Vagina (tissue), 2 donors: ENCODE measurements around the gene VILL. TPM values are rescaled to one million over a fixed set of nuclear protein-coding genes. Genes with fewer than 3 reads are reported as not detected.

ENCODE experiments used
- DNase-seq, 2 donors: peaks; one replicate each; pipeline ENCODE4 v3.0.0-alpha.2; 2017; ENCODE audit errors: extremely low spot score in 2 of 2
- H3K27ac ChIP-seq: fragments of 200-600 bp; sonication (generic); one replicate; pipeline ENCODE4 v1.5.1; 2019
- H3K27me3 ChIP-seq: fragments of 200-600 bp; sonication (generic); one replicate; pipeline ENCODE4 v1.5.1; 2019
- H3K36me3 ChIP-seq, 2 donors: fragments of 200-600 bp; sonication (generic); one replicate each; pipeline ENCODE4 v1.5.1; 2017 to 2019
- H3K4me1 ChIP-seq: fragments of 200-600 bp; sonication (generic); one replicate; pipeline ENCODE4 v1.5.1; 2019
- H3K4me3 ChIP-seq, 2 donors: fragments of 200-600 bp; sonication (generic); 1 replicate in 1 of 2; 2 replicates in 1 of 2; pipeline ENCODE4 v1.5.1; 2016 to 2019
- H3K9me3 ChIP-seq: fragments of 200-600 bp; sonication (generic); one replicate; pipeline ENCODE4 v1.5.1; 2019
- CTCF ChIP-seq, 3 experiments: fragments of 450-650 bp in 2 of 3; fragments of 200-600 bp in 1 of 3; sonication (generic) in 1 of 3; IDR thresholded peaks; one replicate each; pipeline ENCODE4 v1.5.1; 2017 to 2019; ENCODE audit warnings: antibody characterized with exemption in 3 of 3, mild to moderate bottlenecking in 2 of 3, moderate library complexity in 2 of 3
- POLR2A ChIP-seq, 2 donors: fragments of 450-650 bp; IDR thresholded peaks; one replicate each; pipeline ENCODE4 v1.6.1; 2017; ENCODE audit warnings: antibody characterized with exemption in 2 of 2, mild to moderate bottlenecking in 2 of 2, moderate library complexity in 2 of 2
- POLR2AphosphoS5 ChIP-seq, 2 donors: sonication (generic); formaldehyde crosslinking; IDR thresholded peaks; one replicate each; pipeline ENCODE4 v1.9.0; 2017; ENCODE audit warnings: antibody characterized with exemption in 2 of 2, mild to moderate bottlenecking in 2 of 2, low read depth in 1 of 2; ENCODE audit not compliant: insufficient read depth in 1 of 2
- intact Hi-C: fragments of 100-400 bp; cut with DNase I; formaldehyde crosslinking; loops from one replicate; pipeline ENCODE4 v1.15.1; 2023
- total RNA-seq: library from RNA; depleted of rRNA; stranded (reverse); fragments of >200 nt; gene quantifications from one replicate; pipeline ENCODE4 v1.2.3, GENCODE V29; 2016

The VILL gene
- total RNA-seq, 1 donor from 2014 or later: 7.9 TPM

DNA sequence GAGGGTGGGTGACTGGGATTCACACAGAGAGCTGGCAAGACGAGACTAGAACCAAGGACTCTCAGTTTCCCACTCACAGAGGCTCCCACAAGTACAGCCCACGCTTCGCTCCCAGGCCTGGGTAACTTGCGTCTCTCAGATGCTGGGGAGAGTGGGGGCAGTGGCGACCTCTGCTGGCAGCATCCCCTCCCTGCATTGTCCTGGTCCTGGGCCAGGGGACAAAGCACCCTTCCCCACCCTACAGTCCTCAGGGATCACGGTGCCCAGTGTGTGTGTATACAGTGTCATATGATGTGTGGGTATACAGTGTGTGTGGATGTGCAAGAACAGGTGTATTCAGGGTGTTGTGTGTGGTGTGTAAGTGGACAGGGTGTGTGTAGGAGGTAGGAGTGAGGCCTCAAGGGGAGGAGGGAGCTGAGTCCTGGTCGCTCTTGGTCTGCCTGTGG is 12.8 kb downstream of the VILL start:
- TF ChIP-seq CTCF (IDR thresholded peaks at IDR 0.05) (peak; percentile 64 to 74 (median 73)), POLR2A (IDR thresholded peaks at IDR 0.05) (no peak)
- H3K27me3 ChIP-seq: no peaks in the 10 kb centered on the region
- no peak for DNase-seq
- no peaks in the 10 kb centered on the region for H3K9me3 ChIP-seq
- intact Hi-C loops: loop anchor here (10.0 kb wide), 1 partner anchor 149 kb away; no protein-coding TSS in a partner anchor
- peaks cover 4 to 24% of the 10 kb centered on the region in 2 donors for H3K36me3 ChIP-seq
- peak overlapping the region; percentile 61 for H3K27ac ChIP-seq
- peaks cover 32% of the 10 kb centered on the region for H3K4me1 ChIP-seq
- no peak overlapping the region for H3K4me3 ChIP-seq

DNA sequence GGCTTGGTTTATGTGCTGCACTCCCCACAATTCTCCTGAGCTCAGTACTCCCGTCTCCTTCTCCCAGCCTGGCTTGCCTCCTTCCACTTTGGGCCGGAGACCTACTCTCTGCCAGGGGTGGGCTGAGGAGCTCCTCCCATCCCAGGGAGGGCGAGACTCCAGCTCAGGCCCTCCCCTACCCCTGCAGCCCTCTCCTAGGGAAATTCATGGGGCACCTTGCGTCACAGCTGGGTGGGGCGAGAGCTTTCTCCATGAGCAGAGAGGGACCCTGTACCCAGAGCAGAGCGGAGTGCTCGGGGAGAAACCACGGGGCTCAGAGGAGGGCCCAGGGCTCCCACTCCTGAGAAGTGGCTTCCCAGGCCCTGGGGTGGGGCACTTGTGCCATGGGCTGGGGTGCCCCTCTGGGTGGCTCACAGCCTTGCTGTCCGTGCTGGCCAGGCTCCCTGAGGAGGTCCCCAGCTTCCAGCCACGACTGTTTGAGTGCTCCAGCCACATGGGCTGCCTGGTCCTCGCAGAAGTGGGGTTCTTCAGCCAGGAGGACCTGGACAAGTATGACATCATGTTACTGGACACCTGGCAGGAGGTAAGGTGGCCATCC is 13.3 kb downstream of the VILL start:
- Histone ChIP-seq H3K9me3 (no peaks in the 10 kb centered on the region), H3K4me3 (no peak overlapping the region), H3K27me3 (no peaks in the 10 kb centered on the region), H3K4me1 (peaks cover 28% of the 10 kb centered on the region), H3K27ac (peak overlapping the region; percentile 61), H3K36me3 (peaks cover 4 to 29% of the 10 kb centered on the region in 2 donors)
- no peak for DNase-seq
- intact Hi-C loops: loop anchor here (10.0 kb wide), 1 partner anchor 149 kb away; no protein-coding TSS in a partner anchor
- TF ChIP-seq POLR2AphosphoS5 (IDR thresholded peaks at IDR 0.05; ENCODE audit: insufficient read depth in 1 of 2, low read depth in 1 of 2): no peak
- no peak for TF ChIP-seq CTCF (IDR thresholded peaks at IDR 0.05)
- TF ChIP-seq POLR2A (IDR thresholded peaks at IDR 0.05): no peak

- Histone ChIP-seq H3K27me3 (no peaks in the 10 kb centered on the region), H3K27ac (peak overlapping the region; percentile 61), H3K4me1 (peaks cover 28% of the 10 kb centered on the region), H3K9me3 (no peaks in the 10 kb centered on the region), H3K4me3 (no peak overlapping the region), H3K36me3 (peaks cover 4 to 36% of the 10 kb centered on the region in 2 donors)
- intact Hi-C loops: loop anchor here (10.0 kb wide), 1 partner anchor 150 kb away; no protein-coding TSS in a partner anchor
- TF ChIP-seq CTCF (IDR thresholded peaks at IDR 0.05) (peak; percentile 40 to 70 (median 51)), POLR2A (IDR thresholded peaks at IDR 0.05) (no peak)
- no peak for DNase-seq
Observed at GRCh38 chr3:38004415-38005075, 14.0 kb downstream of the VILL start.

GRCh38 chr3:38005076-38006020 is 14.8 kb downstream of the VILL start:
- intact Hi-C loops: loop anchor here (10.0 kb wide), 1 partner anchor 151 kb away; no protein-coding TSS in a partner anchor
- peaks cover 28% of the 10 kb centered on the region for H3K4me1 ChIP-seq

DNA sequence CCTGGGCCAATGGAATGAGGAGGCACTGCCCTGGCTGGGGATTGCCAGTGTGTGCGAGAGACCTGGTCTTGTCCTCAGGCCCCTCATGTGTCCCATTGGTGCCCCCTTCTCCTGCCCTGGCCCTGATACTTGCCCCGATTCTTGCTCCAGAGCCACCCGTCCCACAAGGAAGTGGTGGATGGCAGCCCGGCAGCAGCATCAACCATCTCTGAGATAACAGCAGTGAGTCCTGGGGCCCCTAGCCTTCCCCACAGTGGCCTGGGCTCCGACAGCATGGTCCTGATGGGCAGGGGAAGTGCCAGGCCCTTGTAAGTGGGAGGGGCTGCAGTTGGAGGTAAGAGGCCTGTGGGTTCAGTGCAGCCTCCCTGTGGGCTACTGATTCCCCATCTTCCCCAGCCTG is 15.4 kb downstream of the VILL start:
- H3K27me3 ChIP-seq: no peaks in the 10 kb centered on the region
- intact Hi-C loops: loop anchor here (10.0 kb wide), 1 partner anchor 151 kb away; no protein-coding TSS in a partner anchor
- TF ChIP-seq POLR2A (IDR thresholded peaks at IDR 0.05): no peak
- no peak for TF ChIP-seq CTCF (IDR thresholded peaks at IDR 0.05)
- TF ChIP-seq POLR2AphosphoS5 (IDR thresholded peaks at IDR 0.05; ENCODE audit: insufficient read depth in 1 of 2, low read depth in 1 of 2): no peak
- peaks cover 28% of the 10 kb centered on the region for H3K4me1 ChIP-seq
- H3K36me3 ChIP-seq: peaks cover 4 to 49% of the 10 kb centered on the region in 2 donors
- H3K27ac ChIP-seq: no peak overlapping the region
- no peak overlapping the region for H3K4me3 ChIP-seq
- no peaks in the 10 kb centered on the region for H3K9me3 ChIP-seq
- DNase-seq: no peak

More at GRCh38 chr3:38005076-38006020, 14.8 kb downstream of the VILL start:
- H3K27me3 ChIP-seq: no peaks in the 10 kb centered on the region
- H3K4me3 ChIP-seq: no peak overlapping the region
- no peak overlapping the region for H3K27ac ChIP-seq
- no peak for DNase-seq
- H3K9me3 ChIP-seq: no peaks in the 10 kb centered on the region
- TF ChIP-seq POLR2A (IDR thresholded peaks at IDR 0.05): no peak
- peaks cover 4 to 42% of the 10 kb centered on the region in 2 donors for H3K36me3 ChIP-seq
